NCI-H2029 treated with DMSO at 0.1 percent for 48 hours (cell line): ENCODE data around the gene NPAS3.
A peak's percentile ranks its signal among the peaks of the same experiment; 100 is the strongest.

Source experiments
- DNase-seq: peaks from one replicate; lab custom pipeline; 2025; lab: John Stamatoyannopoulos, UW

The NPAS3 gene

GRCh38 chr14:32940711-32941667, 2.3 kb downstream of the NPAS3 start:
- peak; percentile 89 for DNase-seq

GRCh38 chr14:32941668-32942065, 3.0 kb downstream of the NPAS3 start:
- DNase-seq = peak; percentile 68

GRCh38 chr14:32947081-32947480, 8.4 kb downstream of the NPAS3 start:
- DNase-seq = no peak

- DNase-seq = no peak
These were observed 9.1 kb downstream of the NPAS3 start for GRCh38 chr14:32947792-32948191.

GRCh38 chr14:32950584-32950983, 11.9 kb downstream of the NPAS3 start:
- no peak for DNase-seq

- DNase-seq = no peak
These were observed 28.7 kb downstream of the NPAS3 start for GRCh38 chr14:32967421-32967820.

GRCh38 chr14:32968972-32969544, 30.4 kb downstream of the NPAS3 start:
- DNase-seq = no peak

GRCh38 chr14:32977913-32978312, 39.2 kb downstream of the NPAS3 start:
- no peak for DNase-seq

GRCh38 chr14:32978691-32979255, 40.1 kb downstream of the NPAS3 start:
- no peak for DNase-seq

GRCh38 chr14:32980178-32980901, 41.7 kb downstream of the NPAS3 start:
- peak; percentile 94 for DNase-seq

- DNase-seq = peak; percentile 94
These were observed 42.3 kb downstream of the NPAS3 start for GRCh38 chr14:32980902-32981501.

GRCh38 chr14:32984241-32984930, 45.7 kb downstream of the NPAS3 start:
- DNase-seq = no peak

- no peak for DNase-seq
These were observed 47.2 kb downstream of the NPAS3 start for GRCh38 chr14:32985866-32986265.

- no peak for DNase-seq
These were observed 48.3 kb downstream of the NPAS3 start for GRCh38 chr14:32986791-32987540.

GRCh38 chr14:32991691-32992090, 53.0 kb downstream of the NPAS3 start:
- no peak for DNase-seq

- no peak for DNase-seq
These were observed 55.2 kb downstream of the NPAS3 start for GRCh38 chr14:32993921-32994320.

- no peak for DNase-seq
These were observed 57.7 kb downstream of the NPAS3 start for GRCh38 chr14:32996343-32996742.

- DNase-seq = no peak
These were observed 59.8 kb downstream of the NPAS3 start for GRCh38 chr14:32998433-32998832.

GRCh38 chr14:33009673-33010072, 71.0 kb downstream of the NPAS3 start:
- no peak for DNase-seq

GRCh38 chr14:33010495-33010894, 71.8 kb downstream of the NPAS3 start:
- DNase-seq = no peak

- DNase-seq = no peak
These were observed 76.0 kb downstream of the NPAS3 start for GRCh38 chr14:33014710-33015109.
